ENCODE results near the gene SHISA8. TPM values are rescaled to one million over a fixed set of nuclear protein-coding genes. Genes with fewer than 3 reads are reported as not detected.

The SHISA8 gene
- total and polyA plus RNA-seq, 2 of the 13 experiments (the other 11 are each of a cell fraction or from before 2014, with no cell fraction given): not detected

DNA sequence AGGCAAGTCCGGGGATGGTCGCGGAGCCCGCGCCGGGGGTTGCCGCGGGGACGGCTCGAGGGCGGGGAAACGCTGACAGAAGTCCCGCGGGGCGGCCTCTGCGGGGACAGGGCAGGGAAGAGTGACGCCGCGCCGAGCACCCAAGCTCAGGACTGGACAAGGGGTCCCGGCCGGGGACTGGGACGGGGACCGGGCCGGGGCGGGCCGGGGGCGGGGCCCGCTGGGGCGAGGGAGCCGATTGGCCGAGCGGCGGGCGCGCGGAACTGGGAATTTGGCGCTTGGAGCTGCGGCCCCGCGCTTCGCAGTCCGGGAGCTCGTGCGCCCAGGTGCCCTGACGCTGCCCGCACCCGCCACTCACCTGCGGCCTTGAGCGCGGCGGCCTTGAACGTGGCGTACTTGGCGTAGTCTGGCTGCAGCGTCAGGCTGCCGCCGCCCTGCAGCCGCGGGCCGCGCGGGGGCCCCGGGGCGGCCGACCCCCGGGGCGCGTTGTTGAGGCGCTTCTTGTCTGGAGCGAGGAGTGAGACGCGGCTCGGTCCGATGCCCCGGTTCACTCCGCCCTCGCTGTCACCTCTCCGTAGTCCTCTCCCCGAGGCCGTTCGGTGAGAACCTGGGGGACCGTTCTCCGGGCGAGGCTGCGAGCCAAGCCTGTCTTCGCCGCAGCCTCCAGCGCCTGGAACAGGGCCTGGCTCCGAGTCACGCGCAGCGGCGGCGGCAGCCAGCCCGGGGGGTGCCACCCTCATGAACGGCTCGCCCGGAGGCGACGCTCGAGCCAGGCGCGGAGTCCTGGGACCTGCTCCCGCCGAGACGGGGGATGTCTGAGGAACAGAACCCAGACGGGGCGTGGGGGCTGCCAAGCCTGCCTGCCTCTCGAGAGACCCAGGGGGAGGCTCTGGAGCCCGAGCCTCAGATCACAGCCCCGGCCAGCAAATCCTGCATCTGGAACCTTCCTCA is 4.5 kb downstream of the SHISA8 start (continued):
- TF ChIP-seq MTF2 (CRISPR knock-in tag; IDR thresholded peaks at IDR 0.05; ENCODE audit: borderline replicate concordance) (no peak), NFE2 (CRISPR knock-in tag; IDR thresholded peaks at IDR 0.05) (no peak), RAD51 (IDR thresholded peaks at IDR 0.05; ENCODE audit: borderline replicate concordance) (no peak), HINFP (CRISPR knock-in tag; IDR thresholded peaks at IDR 0.05; ENCODE audit: low read depth) (no peak), ZNF296 (CRISPR knock-in tag; conservative IDR thresholded peaks at IDR 0.05) (no peak), RFX5 (IDR thresholded peaks at IDR 0.05; ENCODE audit: low read depth, low read length) (no peak), PRDM10 (CRISPR knock-in tag; IDR thresholded peaks at IDR 0.05; ENCODE audit: low read depth) (no peak), ZNF687 (CRISPR knock-in tag; IDR thresholded peaks at IDR 0.05) (peak; percentile 55), POLR2A (IDR thresholded peaks at IDR 0.05; ENCODE audit: insufficient read depth in 1 of 2, low read depth in 2 of 2, low read length in 2 of 2) (no peak)

Data from HepG2 (cell line).